Lower leg skin (tissue), 3 donors: Measurements from ENCODE around the gene IDE.

Experiments
- POLR2A ChIP-seq, 2 donors: fragments of 450-650 bp; IDR thresholded peaks; one replicate each; pipeline ENCODE4 v1.6.1; 2016 to 2017; ENCODE audit warnings: antibody characterized with exemption in 2 of 2, mild to moderate bottlenecking in 1 of 2, moderate library complexity in 1 of 2
- TF ChIP-seq, protein P1 (sequence below), 3 donors: fragments of 450-650 bp; IDR thresholded peaks; one replicate each; pipeline ENCODE4 v1.5.1; 2016; ENCODE audit warnings: antibody characterized with exemption in 3 of 3, mild to moderate bottlenecking in 3 of 3, moderate library complexity in 2 of 3

- TF ChIP-seq POLR2A (IDR thresholded peaks at IDR 0.05), result no peak
- TF ChIP-seq, protein P1, sequence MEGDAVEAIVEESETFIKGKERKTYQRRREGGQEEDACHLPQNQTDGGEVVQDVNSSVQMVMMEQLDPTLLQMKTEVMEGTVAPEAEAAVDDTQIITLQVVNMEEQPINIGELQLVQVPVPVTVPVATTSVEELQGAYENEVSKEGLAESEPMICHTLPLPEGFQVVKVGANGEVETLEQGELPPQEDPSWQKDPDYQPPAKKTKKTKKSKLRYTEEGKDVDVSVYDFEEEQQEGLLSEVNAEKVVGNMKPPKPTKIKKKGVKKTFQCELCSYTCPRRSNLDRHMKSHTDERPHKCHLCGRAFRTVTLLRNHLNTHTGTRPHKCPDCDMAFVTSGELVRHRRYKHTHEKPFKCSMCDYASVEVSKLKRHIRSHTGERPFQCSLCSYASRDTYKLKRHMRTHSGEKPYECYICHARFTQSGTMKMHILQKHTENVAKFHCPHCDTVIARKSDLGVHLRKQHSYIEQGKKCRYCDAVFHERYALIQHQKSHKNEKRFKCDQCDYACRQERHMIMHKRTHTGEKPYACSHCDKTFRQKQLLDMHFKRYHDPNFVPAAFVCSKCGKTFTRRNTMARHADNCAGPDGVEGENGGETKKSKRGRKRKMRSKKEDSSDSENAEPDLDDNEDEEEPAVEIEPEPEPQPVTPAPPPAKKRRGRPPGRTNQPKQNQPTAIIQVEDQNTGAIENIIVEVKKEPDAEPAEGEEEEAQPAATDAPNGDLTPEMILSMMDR (IDR thresholded peaks at IDR 0.05), result no peak
Measured at GRCh38 chr10:92483539-92483938, 90.4 kb downstream of the IDE start.
